Measurements from ENCODE around the gene PLIN5. TPM values are rescaled to one million over a fixed set of nuclear protein-coding genes. Genes with fewer than 3 reads are reported as not detected.

Gene PLIN5
- total and polyA plus RNA-seq, 10 of the 15 experiments (the other 5 are each of a cell fraction or from before 2014, with no cell fraction given) = 0.15 to 0.33 TPM; not detected in 8

- Histone ChIP-seq H3K4me3 (no peak overlapping the region), H3K9ac (ENCODE audit: control insufficient read depth, insufficient read depth, low read length) (no peak overlapping the region), H3K4me2 (ENCODE audit: control insufficient read depth, insufficient read depth) (no peak overlapping the region), H3K4me1 (ENCODE audit: control insufficient read depth, insufficient read depth, low read length) (no peaks in the 10 kb centered on the region), H3K27me3 (replicated peaks in 1 of 2; ENCODE audit: control insufficient read depth in 2 of 2, insufficient read depth in 2 of 2, low read length in 1 of 2) (no peaks in the 10 kb centered on the region), H3K36me3 (ENCODE audit: control insufficient read depth in 2 of 2, insufficient read depth in 2 of 2, low read length in 1 of 2) (peaks cover 0 to 2% of the 10 kb centered on the region in 2 experiments; a peak in 2 of 4 replicates), H3K79me2 (ENCODE audit: control insufficient read depth, insufficient read depth, low read length) (no peaks in the 10 kb centered on the region), H3K9me3 (replicated peaks; ENCODE audit: control insufficient read depth, insufficient read depth, low read length) (no peaks in the 10 kb centered on the region), H3K27ac (ENCODE audit: control insufficient read depth, insufficient read depth) (no peak overlapping the region), H4K20me1 (ENCODE audit: control insufficient read depth, insufficient read depth) (no peaks in the 10 kb centered on the region), H2AFZ (ENCODE audit: control insufficient read depth, low read depth, low read length) (no peak overlapping the region)
- ATAC-seq = no peak
- DNase-seq (ENCODE audit: low read depth, low spot score) = no peak
- SMC1A ChIA-PET (ENCODE audit: uncharacterized antibody, unreplicated experiment) = no interaction called here
- in situ Hi-C loops (cut with MboI) = no loop called here
- 96% methylated on average over 25 of the region's 25 CpGs for WGBS (ENCODE audit: insufficient coverage, insufficient replicate concordance, low lambda C conversion rate, missing lambda C conversion rate)
- TF ChIP-seq POLR2A (IDR thresholded peaks at IDR 0.05; ENCODE audit: low read depth, low read length) (0 out of 2 replicates have a peak, but pooled peaks have one; percentile 17), E2F4 (IDR thresholded peaks at IDR 0.05; ENCODE audit: low read depth, low read length) (no peak), EP300 (IDR thresholded peaks at IDR 0.05; ENCODE audit: borderline replicate concordance in 1 of 2, control insufficient read depth in 1 of 2, low read depth in 2 of 2, low read length in 2 of 2) (no peak), ZNF384 (IDR thresholded peaks at IDR 0.05; ENCODE audit: borderline replicate concordance, low read depth, low read length) (no peak), ZSCAN29 (IDR thresholded peaks at IDR 0.05) (no peak), KLF5 (IDR thresholded peaks at IDR 0.05; ENCODE audit: partially characterized antibody) (no peak)
- POLR2A ChIA-PET = no interaction called here
- FAIRE-seq = no peak
- BruUV-seq (replicated peaks) = no TSS peak
- intact Hi-C loops (cut with micrococcal nuclease; ENCODE audit: unreplicated experiment) = no loop called here
- RAD21 ChIA-PET (ENCODE audit: unreplicated experiment) = no interaction called here
- CTCF ChIA-PET = no interaction called here
Measured at GRCh38 chr19:4501691-4502090, 33.3 kb downstream of the PLIN5 start.
